Measurements from ENCODE around the gene BTC.

BTC gene

DNA sequence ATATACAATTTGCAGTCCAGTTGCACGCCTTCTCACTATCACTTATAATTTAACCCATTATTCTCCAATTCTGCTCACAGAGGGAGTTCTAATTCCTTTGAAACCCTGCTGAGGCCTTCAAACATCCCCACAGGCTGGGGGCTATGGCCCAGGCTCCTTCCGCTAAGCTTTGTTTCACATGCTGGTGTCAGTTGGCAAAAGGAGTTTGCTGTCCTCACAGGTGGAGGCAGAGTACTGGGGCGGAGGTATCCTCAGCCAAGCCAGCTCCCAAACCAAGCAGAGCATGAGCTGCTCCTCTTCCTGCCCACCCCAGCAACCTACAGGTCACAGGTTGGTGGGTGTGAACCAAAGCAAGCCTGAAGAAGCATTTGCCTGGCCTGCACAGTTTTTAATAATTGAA, 21.5 kb downstream of the BTC start:
- H3K27ac ChIP-seq, result no peak overlapping the region

GRCh38 chr4:74772106-74772505, 22.2 kb downstream of the BTC start:
- Histone ChIP-seq H3K4me3 (ENCODE audit: low read depth in 1 of 2, low read length in 1 of 2) (no peak overlapping the region), H3K27ac (no peak overlapping the region), H3K4me1 (ENCODE audit: control insufficient read depth in 1 of 2, insufficient read depth in 1 of 2, low read depth in 1 of 2, low read length in 1 of 2) (no peaks in the 10 kb centered on the region), H3K9me3 (no peaks in the 10 kb centered on the region), H3K27me3 (no peaks in the 10 kb centered on the region), H3K36me3 (no peaks in the 10 kb centered on the region)
- TF ChIP-seq, protein P1, sequence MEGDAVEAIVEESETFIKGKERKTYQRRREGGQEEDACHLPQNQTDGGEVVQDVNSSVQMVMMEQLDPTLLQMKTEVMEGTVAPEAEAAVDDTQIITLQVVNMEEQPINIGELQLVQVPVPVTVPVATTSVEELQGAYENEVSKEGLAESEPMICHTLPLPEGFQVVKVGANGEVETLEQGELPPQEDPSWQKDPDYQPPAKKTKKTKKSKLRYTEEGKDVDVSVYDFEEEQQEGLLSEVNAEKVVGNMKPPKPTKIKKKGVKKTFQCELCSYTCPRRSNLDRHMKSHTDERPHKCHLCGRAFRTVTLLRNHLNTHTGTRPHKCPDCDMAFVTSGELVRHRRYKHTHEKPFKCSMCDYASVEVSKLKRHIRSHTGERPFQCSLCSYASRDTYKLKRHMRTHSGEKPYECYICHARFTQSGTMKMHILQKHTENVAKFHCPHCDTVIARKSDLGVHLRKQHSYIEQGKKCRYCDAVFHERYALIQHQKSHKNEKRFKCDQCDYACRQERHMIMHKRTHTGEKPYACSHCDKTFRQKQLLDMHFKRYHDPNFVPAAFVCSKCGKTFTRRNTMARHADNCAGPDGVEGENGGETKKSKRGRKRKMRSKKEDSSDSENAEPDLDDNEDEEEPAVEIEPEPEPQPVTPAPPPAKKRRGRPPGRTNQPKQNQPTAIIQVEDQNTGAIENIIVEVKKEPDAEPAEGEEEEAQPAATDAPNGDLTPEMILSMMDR (IDR thresholded peaks at IDR 0.05), result no peak

More for the DNA sequence above, 21.5 kb downstream of the BTC start:
- TF ChIP-seq, protein P1 (IDR thresholded peaks at IDR 0.05), result no peak
- H3K4me3 ChIP-seq (ENCODE audit: low read depth in 1 of 2, low read length in 1 of 2), result no peak overlapping the region
- H3K27me3 ChIP-seq, result no peaks in the 10 kb centered on the region
- no peaks in the 10 kb centered on the region for H3K4me1 ChIP-seq (ENCODE audit: control insufficient read depth in 1 of 2, insufficient read depth in 1 of 2, low read depth in 1 of 2, low read length in 1 of 2)
- H3K36me3 ChIP-seq, result no peaks in the 10 kb centered on the region
- H3K9me3 ChIP-seq, result no peaks in the 10 kb centered on the region

DNA sequence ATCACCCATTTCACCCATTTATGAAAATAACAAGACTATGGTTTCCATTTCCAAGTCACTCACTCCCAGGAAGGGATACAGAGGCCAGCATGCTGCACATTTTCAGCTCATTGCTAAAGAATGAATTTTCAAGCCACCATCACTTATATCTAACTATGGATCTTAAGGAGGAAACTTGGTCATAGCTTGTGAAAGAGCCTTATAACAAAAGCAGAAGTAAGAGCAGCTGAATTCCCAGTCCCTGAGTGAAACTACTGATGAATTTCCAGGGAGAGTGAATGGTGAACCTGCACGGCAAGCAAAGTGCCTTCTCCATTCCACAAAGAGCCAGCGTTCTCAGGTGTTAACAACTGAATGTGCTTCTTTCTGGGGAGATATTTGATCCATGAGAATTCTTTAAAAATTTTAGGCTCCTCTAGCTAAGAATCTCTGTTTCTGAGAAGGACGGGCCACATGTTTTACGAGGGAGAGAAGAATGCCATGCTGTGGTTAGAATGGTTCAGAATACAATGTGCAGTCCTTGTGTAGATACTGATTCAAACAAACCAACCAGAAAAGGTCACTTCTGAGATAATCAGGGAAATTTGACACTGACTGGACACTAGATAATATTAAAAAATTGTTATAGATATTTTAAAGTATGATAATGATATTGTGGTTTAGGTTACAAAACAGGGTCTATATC, 24.0 kb downstream of the BTC start:
- no peak overlapping the region for H3K4me3 ChIP-seq (ENCODE audit: low read depth in 1 of 2, low read length in 1 of 2)
- H3K36me3 ChIP-seq, result no peaks in the 10 kb centered on the region
- TF ChIP-seq, protein P1 (IDR thresholded peaks at IDR 0.05), result no peak
- no peak overlapping the region for H3K27ac ChIP-seq
- no peaks in the 10 kb centered on the region for H3K27me3 ChIP-seq
- no peaks in the 10 kb centered on the region for H3K4me1 ChIP-seq (ENCODE audit: control insufficient read depth in 1 of 2, insufficient read depth in 1 of 2, low read depth in 1 of 2, low read length in 1 of 2)
- H3K9me3 ChIP-seq, result no peaks in the 10 kb centered on the region

- TF ChIP-seq, protein P1 (IDR thresholded peaks at IDR 0.05), result no peak
- Histone ChIP-seq H3K4me3 (ENCODE audit: low read depth in 1 of 2, low read length in 1 of 2) (no peak overlapping the region), H3K4me1 (ENCODE audit: control insufficient read depth in 1 of 2, insufficient read depth in 1 of 2, low read depth in 1 of 2, low read length in 1 of 2) (no peaks in the 10 kb centered on the region), H3K27me3 (no peaks in the 10 kb centered on the region), H3K9me3 (no peaks in the 10 kb centered on the region), H3K36me3 (no peaks in the 10 kb centered on the region), H3K27ac (no peak overlapping the region)
These were observed 25.3 kb downstream of the BTC start for GRCh38 chr4:74768857-74769525.

GRCh38 chr4:74764119-74764518, 30.2 kb downstream of the BTC start:
- H3K27me3 ChIP-seq, result no peaks in the 10 kb centered on the region
- H3K36me3 ChIP-seq, result no peaks in the 10 kb centered on the region
- no peak overlapping the region for H3K27ac ChIP-seq
- no peak overlapping the region for H3K4me3 ChIP-seq (ENCODE audit: low read depth in 1 of 2, low read length in 1 of 2)
- H3K4me1 ChIP-seq (ENCODE audit: control insufficient read depth in 1 of 2, insufficient read depth in 1 of 2, low read depth in 1 of 2, low read length in 1 of 2), result no peaks in the 10 kb centered on the region
- TF ChIP-seq, protein P1 (IDR thresholded peaks at IDR 0.05), result no peak
- no peaks in the 10 kb centered on the region for H3K9me3 ChIP-seq
